Left hindlimb (tissue), 1 donor: ENCODE measurements around the gene SMYD3.
A peak's percentile ranks its signal among the peaks of the same experiment; 100 is the strongest.

Experiments
- DNase-seq: peaks from one replicate; pipeline ENCODE4 v3.0.0-alpha.2; 2018

SMYD3 gene

DNA sequence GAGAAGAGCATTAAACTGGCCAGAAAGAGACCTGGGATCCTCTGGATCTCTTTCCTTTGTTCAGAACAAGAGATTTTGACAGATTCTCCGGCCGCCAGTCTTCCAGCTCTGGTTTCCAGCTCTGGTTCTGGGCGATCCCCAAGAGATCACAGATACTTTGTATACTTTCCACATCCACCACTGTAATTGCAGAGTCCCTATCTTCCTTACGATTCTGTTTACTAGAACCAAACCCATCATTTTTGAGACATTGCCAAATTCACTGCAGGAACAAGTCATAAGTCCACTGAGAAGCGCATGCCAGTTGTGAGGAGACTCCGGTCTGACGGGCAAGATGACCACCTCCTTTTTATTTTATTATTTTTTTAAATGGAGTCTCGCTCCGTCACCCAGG is 505.2 kb downstream of the SMYD3 start:
- no peak for DNase-seq

DNA sequence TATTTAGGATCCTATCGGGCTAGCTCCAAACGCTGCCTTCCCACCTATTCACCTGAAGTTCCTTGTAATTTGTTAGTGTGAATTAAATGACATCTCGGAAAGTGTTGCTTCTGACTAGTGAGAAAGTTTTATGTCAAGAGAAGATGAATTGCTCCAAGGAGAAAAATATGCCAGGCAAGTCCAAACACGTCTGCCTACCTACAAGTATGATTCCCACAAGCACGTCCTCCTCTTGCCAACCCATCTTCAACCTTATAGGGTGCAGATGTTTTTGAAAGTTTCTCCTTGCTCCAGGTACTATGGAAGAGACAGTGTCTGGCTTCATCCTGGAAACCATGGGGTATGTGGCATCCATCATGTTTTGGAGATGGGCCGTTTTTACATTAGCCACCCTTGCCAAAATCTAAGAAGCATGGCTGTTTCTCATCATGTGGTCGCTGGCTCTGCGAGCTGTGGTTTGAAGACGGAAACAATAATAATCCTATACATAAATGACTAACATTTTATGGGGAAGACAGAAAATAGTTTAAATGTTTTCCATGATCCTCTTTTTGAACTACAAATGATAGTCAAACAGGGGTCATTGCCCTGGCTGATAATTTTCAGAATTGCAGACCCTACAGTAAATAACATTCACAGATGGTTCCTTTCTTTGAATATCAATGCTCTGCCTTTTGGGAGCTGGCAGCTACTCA is 505.8 kb downstream of the SMYD3 start:
- DNase-seq: peak; percentile 59

DNA sequence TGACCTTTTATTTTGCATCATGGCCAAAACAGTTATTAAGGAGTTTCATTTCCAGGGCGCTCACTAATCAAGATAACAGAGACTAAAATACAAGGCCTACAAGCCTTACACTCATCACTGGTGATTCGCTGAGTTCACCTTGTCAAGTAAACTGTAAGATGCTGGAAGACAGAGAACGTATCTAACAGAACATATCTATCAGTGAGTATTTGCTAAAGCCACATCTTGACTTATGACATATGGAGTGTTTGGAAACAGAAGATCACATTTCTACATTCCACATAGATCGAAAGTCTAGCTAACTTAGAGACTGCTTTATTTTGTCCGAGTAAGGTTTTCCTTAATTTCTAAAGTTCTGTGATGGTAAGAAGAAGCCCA is 506.5 kb downstream of the SMYD3 start:
- no peak for DNase-seq

DNA sequence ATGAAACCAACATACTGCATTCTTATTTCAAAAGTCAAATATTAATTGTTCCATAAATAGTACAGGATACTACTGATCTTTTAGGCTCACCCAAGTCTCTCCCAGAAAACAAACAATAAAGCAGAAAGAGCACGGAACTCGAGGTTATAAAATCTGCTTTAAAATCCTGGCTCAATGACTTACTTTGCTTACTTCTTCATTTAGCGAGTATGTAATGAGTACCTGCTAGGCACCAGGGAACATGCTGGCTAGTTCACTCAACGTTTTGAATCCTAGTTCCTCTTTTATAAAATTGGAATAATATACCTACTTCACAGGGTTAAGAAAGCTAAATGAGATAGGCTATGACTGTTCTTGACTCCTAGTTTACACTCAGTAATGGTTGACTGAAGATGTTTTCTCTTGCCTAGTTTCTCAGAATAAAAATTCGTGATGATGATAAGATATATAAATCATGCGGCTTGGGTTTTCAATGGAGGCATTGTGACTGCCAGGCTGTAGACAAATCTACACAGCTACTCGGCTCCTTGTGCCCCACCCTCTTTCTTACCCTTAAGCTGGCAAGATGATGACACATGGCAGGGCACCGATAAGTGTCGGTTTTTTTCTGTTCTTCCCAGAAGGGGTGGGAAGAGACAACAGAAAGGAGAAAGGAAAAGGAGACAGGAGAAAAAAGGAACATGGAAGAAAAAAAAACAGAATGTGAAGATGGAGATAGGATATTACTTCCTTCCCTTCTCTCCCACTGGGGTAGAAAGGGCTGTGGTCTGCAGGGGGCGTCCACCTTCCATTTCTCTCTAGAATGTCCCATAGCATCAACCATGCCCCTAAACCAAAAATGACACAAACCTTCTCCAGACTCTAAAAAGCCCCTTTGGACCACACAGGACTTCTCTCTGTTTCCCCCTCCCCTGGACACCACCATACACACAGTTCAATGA is 507.1 kb downstream of the SMYD3 start:
- no peak for DNase-seq

DNA sequence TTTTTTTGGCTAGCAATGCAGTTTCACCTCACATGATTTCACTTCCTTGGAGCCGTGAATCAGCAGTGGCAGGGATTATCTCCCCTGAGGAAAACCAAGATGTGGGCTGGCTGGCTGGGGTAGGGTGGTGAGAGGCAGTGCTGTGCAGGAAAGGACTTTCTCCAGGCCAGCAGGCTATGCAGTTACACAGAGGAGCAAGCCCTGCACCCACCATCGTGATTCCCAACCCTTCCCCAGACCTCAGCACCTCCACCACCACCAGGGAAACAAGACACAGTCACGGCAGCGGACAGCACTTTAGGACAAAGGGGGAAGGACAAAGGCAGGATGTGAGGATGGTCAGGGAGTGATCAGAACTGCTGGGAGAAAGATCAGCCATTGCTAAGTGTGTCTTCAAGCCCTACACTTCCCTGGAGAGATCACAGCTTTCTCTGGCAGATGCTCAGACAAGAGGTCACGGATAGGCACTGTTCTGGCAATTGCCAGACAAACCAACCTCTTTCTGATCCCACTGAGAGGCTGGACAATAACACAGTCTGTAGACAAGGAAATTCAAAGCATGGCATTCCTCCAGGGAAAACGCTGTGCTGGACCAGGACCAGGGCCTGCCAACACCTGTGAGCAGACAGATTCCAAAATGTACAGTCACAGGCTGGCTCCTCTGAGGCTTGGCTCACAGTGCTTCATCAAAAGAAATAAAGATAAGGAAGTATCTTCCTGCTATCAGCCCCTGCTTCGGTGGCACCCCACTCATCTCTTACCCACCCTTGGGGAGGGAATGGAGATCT is 509.4 kb downstream of the SMYD3 start:
- no peak for DNase-seq

DNA sequence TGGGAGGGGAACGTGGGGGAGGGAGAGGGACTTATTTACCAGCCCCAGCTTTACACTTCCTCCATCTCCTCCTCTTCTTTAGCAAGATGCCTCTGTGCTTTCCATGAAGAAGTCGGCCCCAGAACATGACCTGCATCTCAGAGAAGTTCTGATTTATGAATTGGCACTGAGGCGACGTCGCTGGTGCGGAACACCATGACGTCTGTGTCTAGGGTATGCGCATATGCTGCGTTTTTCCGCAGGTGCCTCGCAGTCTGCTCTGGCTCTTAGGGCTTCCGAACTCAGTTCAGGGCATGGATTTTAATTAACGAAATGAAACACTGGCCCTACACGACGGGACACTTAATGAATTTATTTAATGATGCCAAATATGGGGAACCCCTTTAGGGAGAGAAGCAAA is 510.3 kb downstream of the SMYD3 start:
- no peak for DNase-seq

DNA sequence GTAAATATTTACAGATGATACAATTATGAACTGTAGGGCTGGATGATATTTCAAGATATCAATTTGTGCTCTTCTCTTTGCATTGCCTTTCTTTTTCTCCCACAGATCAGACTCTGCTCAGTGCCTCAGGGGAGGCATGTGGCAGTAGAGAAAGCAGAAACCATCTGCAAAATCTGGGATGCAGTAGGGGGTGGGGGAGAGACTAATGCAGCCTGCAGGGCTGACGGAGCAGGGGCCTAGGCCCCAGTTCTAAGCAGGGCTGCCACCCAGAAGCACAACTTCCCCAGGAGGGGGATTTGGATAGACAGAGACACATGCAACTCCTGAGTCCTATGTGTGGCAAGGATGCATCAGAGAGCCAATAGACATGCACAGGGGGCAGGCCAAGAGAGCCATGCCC is 511.6 kb downstream of the SMYD3 start:
- no peak for DNase-seq

DNA sequence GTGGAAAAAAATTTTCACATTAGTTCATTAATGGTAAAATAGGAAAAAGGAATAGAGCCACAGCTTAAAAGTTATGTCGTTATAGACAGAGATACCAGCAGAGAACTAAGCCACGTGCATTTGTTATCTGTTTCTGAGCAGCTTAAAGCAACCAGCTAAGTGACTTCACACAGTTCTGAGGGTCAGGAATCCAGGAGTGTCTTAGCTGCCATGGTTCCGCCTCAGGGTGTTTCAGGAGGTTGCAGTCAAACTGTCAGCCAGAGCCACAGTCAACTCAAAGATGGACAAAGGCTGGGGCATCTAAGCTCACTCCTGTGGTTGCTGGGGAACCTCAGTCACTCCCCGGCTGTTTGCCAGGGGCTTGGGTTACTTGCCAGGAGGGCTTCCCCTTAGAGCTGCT is 515.8 kb downstream of the SMYD3 start:
- no peak for DNase-seq

DNA sequence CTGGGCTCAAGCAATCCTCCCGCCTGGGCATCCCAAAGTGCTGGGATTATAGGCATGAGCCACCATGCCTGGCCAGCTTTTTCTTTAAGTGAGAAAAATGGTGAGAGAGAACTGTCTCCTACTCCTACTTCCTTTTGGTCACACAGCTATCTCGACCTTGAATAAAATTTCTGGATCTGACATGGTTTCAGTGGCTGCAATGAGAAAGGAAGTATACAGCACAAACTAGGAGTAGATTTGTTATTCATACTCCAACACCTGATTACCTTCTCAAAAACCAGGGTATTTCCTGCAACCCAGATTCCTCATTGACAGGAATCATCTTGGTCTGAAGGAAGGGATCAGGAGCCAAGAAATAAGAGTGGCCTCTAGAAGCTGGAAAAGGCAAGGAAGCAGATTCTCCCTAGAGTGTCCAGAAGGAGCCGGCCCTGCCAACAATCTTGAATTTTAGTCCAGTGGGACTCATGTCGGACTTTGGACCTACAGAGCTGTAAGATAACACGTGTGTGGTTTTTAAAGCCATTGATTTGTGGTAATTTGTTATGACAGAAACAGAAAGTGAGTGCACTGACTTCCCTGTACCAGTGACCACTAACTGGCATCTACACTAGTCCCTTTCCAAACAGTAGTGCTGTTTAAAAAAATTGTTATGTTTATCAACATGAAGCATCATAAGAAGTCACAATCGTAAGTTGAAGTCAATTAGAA is 516.6 kb downstream of the SMYD3 start:
- DNase-seq: no peak

DNA sequence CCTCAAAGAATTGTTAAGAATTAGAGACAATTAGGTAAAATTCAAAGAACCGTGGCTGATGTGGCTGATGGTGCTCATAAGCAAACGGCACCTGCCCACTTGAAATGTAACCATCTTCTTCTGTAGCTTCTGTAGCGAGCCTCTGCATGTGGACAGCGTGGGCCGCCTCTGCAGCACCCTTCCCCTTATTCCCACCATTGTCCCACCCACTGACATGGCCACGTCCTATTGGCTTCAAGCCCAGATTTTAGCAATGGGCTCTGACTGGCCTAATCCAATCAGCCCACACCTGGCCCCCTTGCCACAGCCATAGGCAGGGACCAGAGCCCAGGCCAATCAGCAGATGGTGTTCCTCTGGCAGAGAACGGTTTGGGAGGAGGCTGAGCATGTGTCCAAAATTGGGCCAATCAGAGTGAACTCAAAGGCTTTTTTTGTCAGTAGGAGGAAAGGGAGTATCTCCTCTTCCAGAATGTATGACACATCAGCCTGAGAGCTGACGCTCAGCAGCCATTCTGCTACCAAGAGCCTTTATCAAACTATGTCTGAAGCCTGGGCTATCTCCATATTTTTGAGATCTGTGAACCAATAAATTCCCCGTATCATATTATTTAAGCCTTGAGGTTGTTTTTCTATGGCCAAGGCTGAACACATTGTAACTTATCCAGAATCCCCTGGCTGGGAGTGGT is 518.5 kb downstream of the SMYD3 start:
- no peak for DNase-seq

DNA sequence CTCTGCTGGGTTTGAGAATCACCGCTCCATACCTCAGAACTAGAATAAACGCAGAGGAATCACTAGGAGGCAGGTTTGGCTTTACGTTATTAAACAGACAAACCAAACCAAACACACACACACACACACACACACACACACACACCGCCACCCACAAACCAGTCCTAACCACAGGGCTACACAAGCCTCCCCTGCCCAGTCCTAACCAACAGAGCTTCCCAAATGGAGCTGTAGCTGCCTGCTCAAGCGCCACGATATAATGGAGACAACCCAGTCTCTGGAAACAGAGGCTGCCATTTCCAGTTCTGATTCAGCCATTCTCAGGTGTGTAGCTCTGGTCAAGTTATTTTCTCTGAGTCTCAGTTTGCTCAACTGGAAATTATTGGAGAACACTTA is 519.1 kb downstream of the SMYD3 start:
- DNase-seq: no peak

DNA sequence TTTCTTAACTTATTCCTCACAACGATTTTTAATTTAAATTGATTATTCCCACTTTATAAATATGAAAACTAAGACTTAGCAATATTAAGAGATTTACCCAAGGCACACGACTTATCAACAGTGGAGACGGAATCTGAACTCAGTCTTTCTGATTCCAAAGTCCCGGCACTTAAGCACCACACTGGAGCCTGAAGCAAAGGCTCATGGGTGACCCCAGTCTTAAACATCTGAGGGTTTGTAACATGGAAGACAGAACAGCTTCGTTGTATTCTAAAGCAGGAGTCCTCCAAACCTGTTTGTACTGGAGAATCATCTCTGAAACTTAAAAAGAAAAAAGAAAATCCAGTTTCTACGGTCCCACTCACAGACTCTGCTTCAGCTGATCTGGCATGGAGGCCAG is 519.5 kb downstream of the SMYD3 start:
- no peak for DNase-seq

DNA sequence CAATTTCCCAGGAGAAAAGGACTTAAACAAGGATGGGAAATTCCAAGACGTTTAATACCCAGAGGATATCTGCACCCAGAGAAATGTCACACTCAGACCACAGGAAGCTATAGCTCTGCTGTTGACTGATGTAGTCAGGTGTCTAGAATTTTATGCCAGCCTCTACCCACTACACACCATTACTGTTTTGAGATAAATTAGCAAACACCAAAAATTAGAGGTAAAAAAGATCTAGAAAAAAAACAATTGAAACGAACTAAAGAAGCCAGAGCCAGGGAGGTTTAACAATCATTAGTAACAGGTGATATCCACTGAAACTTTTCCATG is 519.9 kb downstream of the SMYD3 start:
- no peak for DNase-seq

DNA sequence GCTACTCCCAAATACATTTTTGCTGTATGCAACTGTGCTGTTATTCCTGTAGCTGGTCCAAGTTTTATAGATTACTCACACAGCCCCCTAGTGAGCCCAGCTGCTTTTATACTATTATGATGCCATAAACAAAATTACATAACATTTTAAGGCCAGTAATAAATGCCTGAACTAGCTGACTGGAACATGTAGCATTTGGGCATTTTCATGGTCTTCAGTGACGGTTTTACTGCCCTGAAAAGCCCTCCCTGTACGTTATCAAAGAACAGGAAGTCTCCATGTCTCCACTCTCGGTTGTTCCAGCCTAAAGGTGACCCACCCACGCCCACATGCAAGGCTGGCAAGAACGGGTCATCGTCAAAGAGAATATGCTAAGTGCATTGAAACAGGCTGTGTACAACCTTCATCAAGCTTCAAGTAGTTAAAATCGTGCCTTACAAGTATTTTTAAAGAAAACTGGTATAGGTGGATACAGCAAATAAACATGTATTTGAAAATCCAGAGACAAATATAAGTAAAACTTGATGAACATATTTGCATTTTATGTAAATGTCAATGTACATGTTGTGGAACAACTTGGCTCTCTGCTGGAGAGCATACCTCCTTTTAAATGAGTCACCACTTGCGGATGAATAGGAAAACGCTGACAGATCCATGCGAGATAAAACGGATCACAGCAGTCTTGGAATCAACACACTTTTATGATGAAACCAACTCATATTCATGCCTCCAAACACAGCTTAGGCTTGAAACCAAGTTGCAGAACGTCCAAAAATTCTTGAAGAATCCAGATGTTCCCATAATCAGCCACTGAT is 520.5 kb downstream of the SMYD3 start:
- DNase-seq: no peak

DNA sequence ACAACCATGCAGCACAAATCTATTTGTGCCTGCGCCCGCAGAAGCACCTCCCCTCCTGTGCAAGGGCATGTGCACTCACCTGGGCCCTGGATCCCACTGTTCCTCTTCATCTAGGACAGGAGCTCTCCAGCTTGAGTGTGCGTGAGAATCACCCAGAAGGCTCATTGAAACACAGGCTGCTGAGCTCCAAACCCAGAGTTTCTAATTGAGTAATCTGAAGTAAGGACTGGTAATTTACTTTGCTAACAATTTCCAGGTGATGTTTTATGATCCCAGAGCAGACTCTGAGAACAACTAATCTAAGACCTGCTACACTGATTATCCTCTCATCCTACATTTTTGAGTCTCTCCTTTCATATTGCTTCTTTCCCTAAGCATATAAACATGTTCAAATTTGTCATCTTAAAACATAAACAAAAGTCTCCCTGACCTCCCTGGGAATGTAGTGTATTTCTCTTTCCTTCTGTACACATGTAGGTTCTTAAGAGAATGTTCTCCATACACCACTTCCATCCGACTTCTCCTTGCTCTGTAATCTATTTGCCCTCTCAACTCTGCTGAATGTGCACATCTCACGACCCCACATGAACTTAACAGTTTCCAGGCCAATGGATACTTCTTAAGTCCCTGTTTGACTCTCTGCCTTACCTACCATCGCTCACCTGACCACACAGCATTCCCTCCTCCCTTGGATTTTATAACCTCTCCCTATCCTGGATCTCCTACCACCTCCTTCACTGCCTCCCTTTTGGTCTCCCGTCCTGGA is 522.5 kb downstream of the SMYD3 start:
- no peak for DNase-seq

DNA sequence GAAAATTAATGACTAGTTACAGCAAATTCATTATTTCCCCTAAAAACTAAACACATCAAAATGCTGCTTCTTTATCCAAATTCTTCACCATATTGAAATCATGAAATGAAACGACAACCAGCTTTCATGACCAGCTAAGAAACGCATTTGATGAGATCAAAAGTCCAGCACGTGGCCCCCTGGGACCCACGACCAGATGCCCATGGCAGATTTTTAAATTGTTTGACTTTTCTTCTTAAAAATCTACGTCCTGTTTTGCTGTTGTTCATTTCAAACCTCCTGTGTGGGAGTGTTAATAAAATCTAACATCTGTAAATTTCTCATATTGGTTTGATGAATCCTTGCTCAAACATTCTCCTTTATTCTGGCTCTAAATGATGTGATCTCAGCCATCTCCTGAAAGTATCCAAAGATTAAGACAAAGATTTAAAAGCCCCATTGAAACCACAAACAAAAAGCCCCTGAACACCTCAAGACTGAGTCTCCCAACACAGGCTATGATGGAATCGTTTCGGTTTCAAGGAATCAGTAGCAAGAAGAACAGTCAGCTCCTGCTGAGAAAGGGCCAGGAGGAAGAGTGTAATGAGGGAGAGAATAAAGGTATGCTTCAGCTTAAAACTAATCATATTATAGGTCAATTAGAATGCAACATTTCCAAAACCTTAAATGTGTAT is 523.6 kb downstream of the SMYD3 start:
- no peak for DNase-seq

DNA sequence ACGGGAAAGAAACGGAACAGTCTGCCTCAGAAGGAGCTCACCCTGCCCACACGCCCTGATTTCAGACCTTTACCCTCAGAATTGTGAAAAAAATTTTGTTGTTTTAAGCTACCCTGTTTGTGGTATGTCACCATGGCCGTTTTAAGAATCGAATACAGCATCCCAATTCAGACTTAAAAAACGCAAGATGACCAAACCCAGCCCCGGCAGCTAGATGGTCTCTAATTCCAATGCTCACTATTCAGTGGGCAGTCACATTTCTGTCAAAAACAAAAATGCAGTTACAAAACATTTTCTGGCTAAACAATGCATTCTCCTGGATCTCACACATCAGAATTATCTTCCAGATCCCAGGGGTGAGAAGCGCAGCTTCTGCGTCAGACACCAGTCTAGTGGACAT is 527.5 kb downstream of the SMYD3 start:
- DNase-seq: no peak

DNA sequence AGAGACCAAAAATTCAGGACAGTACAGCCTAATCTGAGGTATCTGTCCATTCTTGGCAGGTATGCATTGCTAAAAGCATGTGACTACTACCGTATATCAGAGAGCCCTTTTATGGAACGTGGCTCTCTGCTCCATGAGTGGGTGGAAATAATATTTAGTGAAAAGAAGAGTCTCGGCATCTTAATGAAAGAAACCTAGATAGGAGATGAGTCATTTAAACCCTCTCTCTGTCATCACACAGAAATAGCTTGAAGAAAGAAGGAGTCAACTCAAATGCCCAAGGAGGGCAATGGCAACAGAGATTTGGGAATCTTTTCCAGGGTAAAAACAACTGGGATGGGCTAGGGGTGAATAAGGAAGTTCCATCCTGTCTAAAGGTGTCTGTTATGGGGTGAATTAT is 528.2 kb downstream of the SMYD3 start:
- no peak for DNase-seq

DNA sequence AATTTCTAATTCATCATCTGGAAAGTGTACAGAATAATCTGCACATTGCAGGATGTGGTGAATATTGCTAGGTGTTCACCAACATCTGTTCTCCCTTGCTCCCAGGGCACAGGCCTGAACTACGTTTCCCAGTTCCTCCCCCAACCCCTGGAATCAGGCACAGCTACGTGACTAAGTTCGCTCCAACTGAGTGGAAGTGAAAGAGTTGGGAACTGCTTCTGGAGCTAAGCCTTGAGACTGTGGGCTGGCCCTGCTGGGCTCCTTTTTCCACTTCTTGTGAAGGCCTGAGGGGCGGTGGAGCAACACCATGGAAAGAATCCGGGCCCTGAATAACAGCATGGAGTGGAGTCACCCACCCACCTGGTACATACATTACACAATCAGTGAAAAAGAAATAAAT is 534.6 kb downstream of the SMYD3 start:
- DNase-seq: no peak

DNA sequence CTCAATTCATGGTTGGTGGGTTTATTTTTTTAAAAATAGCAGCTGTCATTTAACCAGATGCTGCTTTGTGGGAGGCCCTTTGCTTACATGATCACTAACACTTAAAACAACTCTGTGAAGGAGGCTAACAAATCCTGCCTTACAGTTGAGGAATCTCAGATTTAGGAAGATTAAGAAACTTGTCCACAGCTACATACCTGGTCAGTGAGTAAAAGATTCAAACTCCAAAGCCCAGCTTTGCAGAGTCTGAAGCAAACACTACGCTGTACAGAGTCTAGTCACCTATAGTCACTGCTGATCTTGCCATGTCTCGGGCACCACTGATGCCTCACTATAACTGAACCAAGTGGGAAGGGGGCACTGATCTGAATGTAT is 535.4 kb downstream of the SMYD3 start:
- no peak for DNase-seq
